ENCODE measurements around the gene OR10H4. TPM values are rescaled to one million over a fixed set of nuclear protein-coding genes. Genes with fewer than 3 reads are reported as not detected.
"Not testable (repeated sequence)": the region's sequence is repeated elsewhere in the genome, so short reads cannot be mapped to it uniquely, and the experiment has no call there.

The OR10H4 gene
- total RNA-seq, 3 donors from 2014 or later: not detected

DNA sequence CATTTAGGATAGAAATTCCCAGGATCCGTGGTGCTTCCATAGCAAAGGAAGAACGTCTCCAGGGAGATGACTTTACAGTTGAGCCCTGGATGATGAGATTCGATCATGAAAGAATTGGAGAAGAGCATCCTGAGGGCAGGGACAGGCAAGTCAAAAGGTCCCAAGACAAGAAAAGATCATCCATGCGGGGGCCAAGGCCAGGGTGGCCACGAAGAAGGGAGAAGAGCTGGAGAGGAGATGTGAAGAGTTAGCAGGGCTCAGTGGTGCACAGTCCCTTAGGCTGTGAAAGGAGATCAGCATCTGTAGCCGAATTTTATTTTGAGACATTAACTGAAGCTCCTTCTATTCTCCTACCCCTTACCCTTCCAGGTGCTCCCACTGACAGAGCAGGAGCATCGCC, 28.9 kb downstream of the OR10H4 start:
- TF ChIP-seq, protein P1, sequence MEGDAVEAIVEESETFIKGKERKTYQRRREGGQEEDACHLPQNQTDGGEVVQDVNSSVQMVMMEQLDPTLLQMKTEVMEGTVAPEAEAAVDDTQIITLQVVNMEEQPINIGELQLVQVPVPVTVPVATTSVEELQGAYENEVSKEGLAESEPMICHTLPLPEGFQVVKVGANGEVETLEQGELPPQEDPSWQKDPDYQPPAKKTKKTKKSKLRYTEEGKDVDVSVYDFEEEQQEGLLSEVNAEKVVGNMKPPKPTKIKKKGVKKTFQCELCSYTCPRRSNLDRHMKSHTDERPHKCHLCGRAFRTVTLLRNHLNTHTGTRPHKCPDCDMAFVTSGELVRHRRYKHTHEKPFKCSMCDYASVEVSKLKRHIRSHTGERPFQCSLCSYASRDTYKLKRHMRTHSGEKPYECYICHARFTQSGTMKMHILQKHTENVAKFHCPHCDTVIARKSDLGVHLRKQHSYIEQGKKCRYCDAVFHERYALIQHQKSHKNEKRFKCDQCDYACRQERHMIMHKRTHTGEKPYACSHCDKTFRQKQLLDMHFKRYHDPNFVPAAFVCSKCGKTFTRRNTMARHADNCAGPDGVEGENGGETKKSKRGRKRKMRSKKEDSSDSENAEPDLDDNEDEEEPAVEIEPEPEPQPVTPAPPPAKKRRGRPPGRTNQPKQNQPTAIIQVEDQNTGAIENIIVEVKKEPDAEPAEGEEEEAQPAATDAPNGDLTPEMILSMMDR (IDR thresholded peaks at IDR 0.05): no peak
- Histone ChIP-seq H3K4me1 (ENCODE audit: low read depth) (no peaks in the 10 kb centered on the region), H3K9me3 (no peaks in the 10 kb centered on the region), H3K36me3 (ENCODE audit: low read depth) (no peaks in the 10 kb centered on the region), H3K4me3 (no peak overlapping the region)
- intact Hi-C loops (cut with DNase I, micrococcal nuclease): no loop called here
- DNase-seq (no peak), ATAC-seq (no peak)

DNA sequence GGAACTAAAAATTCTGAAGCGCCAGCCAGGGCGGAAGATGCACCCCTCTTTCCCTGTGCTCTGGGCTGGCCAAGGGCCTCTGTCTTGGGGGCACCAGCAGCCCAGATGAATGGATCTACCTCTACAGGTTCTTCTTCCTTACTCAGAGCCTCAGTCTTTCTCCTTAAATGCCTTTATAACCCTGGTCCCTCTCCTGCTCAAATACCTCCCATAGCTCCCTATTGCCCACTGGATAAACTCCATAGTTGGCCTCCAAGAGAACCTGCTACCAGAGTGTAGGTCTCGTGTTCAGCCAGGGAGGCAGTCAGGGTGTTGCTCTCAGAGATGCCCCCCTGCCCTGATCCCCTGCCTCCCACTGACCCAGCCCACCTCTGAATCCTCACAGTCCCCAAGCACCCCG, 30.5 kb downstream of the OR10H4 start:
- DNase-seq (no peak), ATAC-seq (no peak)
- TF ChIP-seq, protein P1 (IDR thresholded peaks at IDR 0.05): no peak
- H3K4me1 ChIP-seq (ENCODE audit: low read depth): no peaks in the 10 kb centered on the region
- peaks cover 6% of the 10 kb centered on the region for H3K9me3 ChIP-seq
- intact Hi-C loops (cut with DNase I, micrococcal nuclease): no loop called here
- H3K4me3 ChIP-seq: no peak overlapping the region
- H3K36me3 ChIP-seq (ENCODE audit: low read depth): no peaks in the 10 kb centered on the region

DNA sequence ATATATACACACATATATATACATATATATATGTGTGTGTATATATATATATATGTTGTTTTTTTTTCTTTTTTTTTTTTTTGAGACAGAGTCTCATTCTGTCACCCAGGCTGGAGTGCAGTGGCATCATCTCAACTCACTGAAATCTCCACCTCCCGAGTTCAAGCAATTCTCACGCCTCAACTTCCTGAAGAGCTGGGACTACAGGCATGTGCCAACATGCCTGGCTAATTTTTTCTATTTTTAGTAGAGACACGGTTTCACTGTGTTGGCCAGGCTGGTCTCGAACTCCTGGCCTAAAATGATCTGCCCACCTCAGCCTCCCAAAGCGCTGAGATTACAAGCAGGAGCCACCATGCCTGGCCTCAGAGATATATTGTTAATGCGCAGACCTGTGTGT, 37.0 kb downstream of the OR10H4 start:
- H3K4me1 ChIP-seq (ENCODE audit: low read depth); H3K36me3 ChIP-seq (ENCODE audit: low read depth); intact Hi-C loops (cut with DNase I, micrococcal nuclease); H3K4me3 ChIP-seq; ATAC-seq; H3K9me3 ChIP-seq; DNase-seq: not testable (repeated sequence)

DNA sequence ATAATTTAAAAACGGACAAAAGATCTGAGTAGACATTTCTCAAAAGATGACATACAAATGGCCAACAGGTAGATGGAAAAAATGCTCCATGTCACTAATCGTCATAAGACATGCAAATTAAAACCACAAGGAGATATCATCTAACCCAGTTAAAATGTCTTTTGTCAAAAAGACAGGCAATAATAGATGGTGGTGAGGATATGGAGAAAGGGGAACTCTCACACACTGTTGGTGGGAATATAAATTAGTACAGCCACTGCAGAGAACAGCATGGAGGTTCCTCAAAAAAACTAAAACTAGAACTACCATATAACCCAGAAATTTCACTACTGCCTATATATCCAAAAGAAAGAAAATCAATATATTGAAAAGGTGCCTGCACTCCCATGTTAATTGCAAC, 37.9 kb downstream of the OR10H4 start:
- intact Hi-C loops (cut with DNase I, micrococcal nuclease): no loop called here
- Histone ChIP-seq H3K4me3 (no peak overlapping the region), H3K9me3 (peaks cover 6% of the 10 kb centered on the region), H3K4me1 (ENCODE audit: low read depth) (no peaks in the 10 kb centered on the region), H3K36me3 (ENCODE audit: low read depth) (no peaks in the 10 kb centered on the region)
- TF ChIP-seq, protein P1 (IDR thresholded peaks at IDR 0.05): no peak
- DNase-seq: no peak
- no peak for ATAC-seq

DNA sequence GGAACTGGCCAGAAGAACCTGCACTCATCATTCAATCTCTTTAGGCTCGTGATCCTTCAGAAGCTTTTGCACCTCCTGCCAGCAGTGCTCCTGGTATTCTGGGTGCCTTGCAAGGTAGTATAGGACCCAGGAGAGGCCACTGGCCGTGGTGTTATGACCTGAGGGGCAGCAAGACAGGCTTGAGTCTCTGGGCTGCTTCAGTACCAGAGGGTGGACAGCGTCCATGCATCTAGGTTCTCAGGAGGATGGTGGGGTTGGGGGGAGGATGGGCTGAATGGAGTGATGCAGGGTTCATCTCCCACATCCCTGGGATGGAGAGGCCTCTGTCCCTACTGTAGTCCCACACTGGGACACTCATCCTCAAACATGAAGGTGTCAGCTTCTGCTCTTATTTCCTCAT, 41.1 kb downstream of the OR10H4 start:
- ATAC-seq (no peak), DNase-seq (no peak)
- Histone ChIP-seq H3K9me3 (no peaks in the 10 kb centered on the region), H3K4me3 (no peak overlapping the region), H3K4me1 (ENCODE audit: low read depth) (no peaks in the 10 kb centered on the region), H3K36me3 (ENCODE audit: low read depth) (no peaks in the 10 kb centered on the region)
- TF ChIP-seq, protein P1 (IDR thresholded peaks at IDR 0.05): no peak
- intact Hi-C loops (cut with DNase I, micrococcal nuclease): no loop called here

DNA sequence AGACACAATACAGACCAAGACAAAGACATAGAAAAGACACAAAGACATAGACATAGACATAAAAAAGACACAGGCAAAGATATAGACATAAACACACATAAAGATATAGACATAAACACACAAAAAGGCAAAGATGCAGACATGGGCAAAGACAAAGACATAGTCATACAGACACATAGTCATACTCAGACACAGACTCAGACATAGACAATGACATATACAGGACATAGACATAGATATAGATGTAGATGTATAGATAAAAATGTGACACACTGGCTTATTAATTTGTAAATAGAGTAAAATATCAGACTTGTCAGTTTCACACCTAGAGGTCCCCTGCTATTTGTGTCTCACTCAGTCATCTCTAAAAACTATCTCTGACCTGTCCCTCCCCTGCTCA, 42.8 kb downstream of the OR10H4 start:
- TF ChIP-seq, protein P1 (IDR thresholded peaks at IDR 0.05): no peak
- no peaks in the 10 kb centered on the region for H3K4me1 ChIP-seq (ENCODE audit: low read depth)
- DNase-seq (no peak), ATAC-seq (no peak)
- no peaks in the 10 kb centered on the region for H3K36me3 ChIP-seq (ENCODE audit: low read depth)
- intact Hi-C loops (cut with DNase I, micrococcal nuclease): no loop called here
- H3K9me3 ChIP-seq: no peaks in the 10 kb centered on the region
- H3K4me3 ChIP-seq: no peak overlapping the region
